Stimulated activated CD4-positive, alpha-beta T cell treated with anti-CD3 and anti-CD28 coated beads, Interleukin-1b, Interleukin-23, amount 100 ng/mL, for 48 hours (primary cell): Measurements from ENCODE around the gene NSD2.

Source experiments
- DNase-seq: peaks from one replicate; pipeline ENCODE4 v3.0.0-alpha.2; 2020

The NSD2 gene

DNA sequence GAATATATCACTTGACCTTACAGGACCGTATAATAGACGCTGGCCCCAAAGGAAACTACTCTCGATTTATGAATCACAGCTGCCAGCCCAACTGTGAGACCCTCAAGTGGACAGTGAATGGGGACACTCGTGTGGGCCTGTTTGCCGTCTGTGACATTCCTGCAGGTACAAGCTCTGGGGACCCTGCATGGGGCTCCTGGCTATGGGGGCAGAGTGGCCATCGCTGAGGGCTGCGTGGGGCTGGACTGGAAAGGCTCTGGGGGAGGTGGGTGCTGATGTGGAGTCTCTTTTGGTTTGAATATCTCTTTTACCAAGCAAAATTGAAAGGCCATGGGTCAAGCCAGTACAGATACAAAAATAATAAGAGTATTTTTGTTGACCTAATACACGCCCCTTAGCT, 103.6 kb downstream of the NSD2 start:
- DNase-seq = no peak

DNA sequence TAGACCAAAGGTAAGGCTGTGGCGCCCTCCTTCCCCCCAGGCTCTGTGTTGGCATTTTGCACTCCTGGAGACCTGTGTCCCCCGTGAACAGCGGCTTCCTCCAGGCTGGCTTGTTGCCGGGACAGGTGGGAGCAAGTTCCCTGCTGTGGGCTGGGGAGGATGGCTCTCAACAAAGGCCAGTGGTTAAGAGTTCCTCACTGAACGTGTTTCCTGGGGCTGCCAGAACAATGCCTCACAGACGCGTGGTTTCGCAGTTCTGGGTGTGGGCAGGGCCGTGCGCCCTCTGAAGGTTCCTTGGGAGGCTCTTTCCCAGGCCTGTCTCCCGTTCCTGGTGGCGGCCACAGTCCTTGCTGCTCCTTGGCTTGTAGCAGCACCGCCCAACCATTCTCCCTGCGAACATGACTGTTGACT, 104.2 kb downstream of the NSD2 start:
- no peak for DNase-seq

DNA sequence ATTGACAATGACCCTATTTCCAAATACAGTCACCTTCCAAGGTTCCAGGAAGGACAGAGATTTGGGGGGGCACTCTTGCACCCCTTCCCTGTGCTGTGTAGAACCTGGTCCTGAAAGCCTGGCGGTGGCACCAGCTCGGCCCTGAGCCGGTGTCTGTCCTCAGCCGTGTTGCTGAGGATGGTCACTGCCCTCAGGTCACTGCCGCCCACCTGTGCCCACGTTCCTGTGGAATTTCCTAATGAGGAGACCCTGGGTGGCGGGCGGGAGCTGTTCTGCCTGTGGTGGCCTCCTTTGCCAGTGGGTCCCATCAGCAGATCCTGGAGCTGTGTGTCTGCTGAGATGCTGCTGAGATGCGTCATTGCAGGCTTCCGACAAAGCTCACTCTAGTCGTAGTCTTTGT, 104.7 kb downstream of the NSD2 start:
- no peak for DNase-seq

DNA sequence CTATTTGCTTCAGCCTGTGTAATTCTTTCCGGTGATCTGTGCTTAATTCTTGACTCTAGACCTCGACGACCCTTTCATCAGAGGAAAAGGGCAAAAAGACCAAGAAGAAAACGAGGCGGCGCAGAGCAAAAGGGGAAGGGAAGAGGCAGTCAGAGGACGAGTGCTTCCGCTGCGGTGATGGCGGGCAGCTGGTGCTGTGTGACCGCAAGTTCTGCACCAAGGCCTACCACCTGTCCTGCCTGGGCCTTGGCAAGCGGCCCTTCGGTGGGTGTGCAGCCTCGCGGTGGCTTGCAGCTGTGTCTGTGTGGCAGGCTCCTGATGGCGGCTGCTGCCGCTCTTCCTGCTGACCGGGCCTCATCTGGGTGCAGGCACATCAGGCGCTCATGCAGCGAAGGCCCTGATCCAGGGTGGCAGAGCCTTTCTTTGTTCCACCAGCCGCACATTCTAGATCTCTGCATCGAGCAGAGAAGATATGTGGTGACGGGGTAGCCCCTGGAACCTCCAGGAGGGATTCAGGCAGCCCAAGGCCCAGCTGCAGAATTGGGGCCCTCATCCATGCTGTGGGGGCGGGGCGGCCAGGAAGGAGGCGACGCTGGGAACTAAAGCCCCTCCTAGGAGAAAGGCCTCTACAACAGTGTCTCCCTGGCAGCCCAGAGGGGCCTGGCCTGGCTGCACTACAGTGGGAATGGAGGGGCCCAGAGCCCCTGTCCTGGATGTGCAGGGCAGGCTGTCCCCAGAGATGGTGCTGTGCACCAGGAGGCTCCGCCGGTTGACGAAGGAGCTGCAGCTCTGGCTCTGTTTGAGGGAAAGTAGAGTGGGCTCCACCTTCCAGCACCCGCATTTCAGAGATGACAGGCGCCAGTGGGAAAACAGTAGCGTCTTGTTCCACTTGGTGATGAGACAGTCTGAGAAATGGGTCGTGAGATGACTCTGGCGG, 105.5 kb downstream of the NSD2 start:
- DNase-seq = no peak

DNA sequence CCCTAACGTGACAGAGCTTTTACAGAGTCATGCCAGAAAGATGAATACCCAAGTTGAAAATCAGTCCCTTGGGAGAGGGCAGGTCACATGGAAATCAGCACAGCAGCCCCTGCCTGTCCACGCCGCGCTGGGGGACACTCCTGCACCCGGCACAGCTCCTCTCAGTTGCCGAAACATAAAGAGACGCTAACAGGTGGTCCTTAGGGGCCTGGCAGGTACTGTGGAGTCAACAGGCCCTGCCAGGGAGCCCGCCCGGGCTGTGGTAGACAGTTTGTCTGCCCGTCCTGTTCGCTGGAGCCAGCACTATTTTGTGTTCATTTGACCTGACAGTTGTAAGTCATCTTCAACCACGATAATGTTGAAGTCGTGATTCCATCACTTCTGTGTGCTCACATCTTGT, 107.0 kb downstream of the NSD2 start:
- no peak for DNase-seq

DNA sequence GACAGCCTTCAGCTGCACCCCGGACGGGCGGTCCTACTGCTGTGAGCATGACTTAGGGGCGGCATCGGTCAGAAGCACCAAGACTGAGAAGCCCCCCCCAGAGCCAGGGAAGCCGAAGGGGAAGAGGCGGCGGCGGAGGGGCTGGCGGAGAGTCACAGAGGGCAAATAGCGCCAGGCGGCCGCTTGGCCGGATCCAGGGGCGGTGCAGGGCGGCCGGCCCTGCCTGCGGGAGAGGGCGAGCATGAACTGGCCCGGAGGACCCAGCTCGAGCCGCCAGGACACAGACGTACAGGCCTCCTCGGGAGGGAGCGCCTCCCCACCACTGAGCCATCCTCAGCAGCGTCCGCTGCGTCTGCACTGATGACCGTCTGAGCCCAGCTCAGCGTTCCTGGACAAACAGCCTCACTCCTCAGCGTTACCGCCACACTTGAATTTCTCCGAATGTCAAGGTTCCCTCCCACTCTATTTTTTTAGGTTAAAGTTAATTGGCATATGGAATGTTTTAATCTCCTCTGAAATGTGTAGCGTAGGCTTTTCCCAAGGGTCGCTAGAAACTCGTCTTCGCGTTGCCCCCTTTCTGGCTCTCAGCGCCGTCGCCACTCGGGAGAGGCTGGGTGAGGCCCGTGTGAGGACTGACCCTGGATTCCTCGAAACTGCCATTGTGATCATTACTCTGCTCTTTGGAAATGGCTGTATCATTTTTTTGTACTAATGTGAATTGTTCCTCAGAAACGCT, 107.7 kb downstream of the NSD2 start:
- no peak for DNase-seq

DNA sequence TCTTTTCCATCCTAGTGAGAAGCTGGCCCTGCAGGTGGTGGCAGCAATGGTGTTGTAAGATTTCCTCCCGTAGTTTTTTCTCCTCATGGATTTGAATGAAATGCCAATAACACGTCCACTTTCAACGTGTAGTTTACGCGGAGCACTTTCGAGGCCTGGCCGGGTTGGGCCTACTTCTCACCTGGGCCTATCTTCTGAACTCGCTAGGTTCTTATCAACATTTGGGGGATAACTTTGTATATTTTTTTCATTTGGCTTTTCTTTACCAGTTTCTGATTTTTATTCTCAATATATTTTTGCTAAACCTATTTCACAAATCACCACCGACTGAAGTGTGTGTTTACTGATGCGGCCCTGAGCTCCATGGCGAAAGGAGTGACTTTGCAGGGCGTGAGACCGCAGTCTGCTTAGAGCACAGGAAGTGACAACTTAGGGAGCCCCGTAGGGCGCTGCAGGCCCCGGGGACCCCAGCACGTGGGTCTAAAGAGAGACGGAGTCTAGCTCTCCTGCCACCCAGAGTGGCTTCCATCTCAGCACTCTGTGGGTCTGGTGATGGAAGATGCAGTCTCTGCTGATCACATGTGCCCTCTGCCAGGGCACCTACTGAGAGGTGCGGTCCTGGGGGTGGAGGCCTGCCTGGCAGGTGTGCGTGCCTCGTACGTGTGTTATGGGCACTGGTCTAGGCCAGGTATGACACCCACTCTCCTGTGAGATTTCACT, 108.4 kb downstream of the NSD2 start:
- DNase-seq = no peak

DNA sequence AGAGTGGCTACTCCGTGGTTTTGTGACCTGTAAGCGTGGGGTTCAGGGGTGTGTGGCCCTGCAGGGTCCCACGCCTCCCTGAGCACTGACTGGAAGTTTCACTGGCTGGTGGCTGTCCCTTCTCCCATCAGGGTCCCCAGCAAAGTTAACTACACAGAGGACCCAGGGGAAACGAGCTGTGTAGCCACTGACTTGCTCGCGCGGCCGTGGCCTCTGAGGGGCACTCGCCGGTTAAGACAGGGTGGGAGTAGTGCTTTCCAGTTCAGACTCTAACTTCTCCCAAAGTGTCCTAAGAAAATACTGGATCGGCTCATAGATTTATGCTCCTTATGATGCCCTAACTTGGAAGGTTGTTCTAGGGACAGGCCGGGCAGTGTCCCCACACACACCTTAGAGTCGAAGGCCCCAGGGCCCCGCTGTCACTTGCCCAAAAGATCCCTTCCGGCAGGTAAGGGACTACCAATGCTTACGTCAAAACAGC, 109.4 kb downstream of the NSD2 start:
- no peak for DNase-seq

DNA sequence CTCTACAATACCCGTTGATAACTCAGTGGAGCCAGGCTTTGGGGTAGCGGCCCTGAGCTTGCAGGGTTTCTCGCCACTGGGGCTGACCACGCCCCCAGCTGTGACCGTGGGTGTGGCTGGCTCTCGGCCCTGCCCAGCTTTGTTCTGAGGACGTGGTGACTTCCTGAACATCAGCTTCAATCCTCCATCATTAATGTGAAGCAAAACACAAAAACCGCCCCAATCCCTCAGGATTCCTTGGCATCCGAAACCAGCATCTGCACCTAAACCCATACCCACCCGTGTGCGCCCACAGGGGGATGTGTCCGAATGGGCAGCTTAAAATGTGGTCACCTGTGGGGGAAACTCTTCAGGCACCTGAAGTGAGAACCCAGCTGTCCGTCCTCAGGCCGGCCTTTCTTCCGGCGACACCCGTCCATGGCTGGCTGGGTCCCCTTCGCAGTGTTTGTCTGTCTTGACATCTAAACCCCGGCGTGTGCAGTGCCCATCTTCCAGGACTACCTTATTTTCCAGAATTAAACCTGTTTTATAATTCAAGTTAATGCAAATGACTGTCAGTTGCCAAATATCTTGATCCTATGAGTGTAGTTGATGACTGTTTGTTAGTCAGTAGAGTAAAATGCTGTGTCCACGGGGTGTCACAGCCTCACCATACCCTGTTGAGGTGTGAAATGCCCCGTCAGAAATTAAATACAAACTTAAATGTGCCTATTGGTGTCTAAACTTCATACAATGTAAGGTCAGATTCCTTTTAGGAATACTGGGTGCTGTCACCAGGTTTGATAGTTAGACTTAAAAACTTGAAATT, 110.3 kb downstream of the NSD2 start:
- no peak for DNase-seq

DNA sequence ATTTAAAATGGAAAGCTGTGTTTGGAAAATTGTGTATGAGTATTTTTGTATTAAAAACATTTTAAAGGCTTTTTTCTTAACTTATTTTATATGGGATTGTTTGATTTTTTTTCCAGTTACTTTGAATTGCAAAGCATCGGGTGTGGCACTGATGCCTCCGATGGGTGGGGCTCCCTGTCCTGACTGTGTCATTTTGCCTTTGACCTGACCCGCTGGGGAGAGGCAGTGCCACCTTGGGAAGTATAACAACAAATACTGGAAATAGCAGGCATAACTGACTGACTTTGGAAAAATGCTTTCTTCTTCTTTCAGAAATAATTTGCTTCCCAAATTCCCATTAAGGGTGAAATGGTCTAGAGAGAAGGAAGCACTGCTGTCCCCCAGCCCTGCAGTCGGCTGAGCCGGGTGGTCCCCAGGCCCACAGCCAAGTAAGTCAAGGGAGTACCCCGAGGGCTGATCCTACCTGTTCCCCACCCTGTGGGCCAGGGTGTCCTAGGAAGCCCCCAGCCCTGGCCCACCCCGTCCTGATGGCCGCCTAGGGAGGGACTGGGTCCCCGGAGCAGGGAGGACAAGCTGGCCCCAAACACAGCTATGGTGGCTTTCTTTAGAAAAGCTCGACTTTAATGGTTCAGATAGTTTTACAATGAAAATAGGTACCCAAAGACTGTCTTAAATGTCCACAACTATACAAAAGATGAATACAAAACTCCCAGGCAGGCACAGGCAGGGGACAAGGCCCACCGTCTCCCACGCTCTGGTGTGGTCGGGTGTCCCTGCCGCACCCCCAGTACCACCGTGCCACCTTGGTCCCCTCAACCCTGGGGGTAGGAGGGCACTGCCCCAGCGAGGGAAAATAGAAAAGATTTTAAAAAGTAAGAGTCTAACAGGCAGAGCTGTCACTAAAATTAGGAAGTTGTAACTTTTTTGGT, 111.2 kb downstream of the NSD2 start:
- DNase-seq = no peak

DNA sequence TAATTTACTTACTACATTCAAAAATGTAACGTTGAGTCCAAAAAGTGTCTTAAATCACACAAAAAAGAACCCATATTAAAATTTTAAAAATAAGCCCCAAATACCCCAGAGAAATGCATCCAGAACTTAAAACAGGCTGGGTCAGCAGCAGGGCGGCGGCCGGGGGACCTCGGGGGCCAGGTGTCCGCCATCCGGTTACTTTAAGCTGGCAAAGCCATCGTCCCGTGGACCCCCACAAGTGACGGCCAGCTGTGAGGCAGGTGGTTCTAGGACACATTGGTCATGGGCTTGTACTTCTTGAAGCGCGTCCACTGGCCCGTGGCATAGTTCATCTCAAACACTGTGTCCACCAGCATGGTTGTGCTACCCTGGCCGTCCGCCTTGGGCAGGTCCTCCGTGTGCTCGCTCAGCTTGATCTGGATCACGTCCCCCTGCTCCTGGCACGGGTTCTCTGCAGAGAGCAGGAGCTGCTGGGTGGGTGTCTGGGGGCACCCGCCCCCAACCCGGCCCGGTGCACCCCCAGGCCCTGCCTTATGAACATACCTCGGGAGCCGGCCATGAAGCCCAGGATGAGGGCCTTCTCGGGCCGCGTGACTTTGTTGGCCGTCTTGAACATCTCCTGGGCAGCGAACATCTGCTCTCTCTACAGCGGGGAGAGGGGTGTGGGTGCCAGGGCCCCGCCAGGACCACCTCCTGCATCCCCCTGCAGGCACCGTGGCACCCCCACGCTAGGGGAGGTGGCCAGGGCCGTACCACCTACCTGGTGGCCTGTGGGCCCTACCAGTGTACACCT, 112.1 kb downstream of the NSD2 start:
- DNase-seq = no peak

DNA sequence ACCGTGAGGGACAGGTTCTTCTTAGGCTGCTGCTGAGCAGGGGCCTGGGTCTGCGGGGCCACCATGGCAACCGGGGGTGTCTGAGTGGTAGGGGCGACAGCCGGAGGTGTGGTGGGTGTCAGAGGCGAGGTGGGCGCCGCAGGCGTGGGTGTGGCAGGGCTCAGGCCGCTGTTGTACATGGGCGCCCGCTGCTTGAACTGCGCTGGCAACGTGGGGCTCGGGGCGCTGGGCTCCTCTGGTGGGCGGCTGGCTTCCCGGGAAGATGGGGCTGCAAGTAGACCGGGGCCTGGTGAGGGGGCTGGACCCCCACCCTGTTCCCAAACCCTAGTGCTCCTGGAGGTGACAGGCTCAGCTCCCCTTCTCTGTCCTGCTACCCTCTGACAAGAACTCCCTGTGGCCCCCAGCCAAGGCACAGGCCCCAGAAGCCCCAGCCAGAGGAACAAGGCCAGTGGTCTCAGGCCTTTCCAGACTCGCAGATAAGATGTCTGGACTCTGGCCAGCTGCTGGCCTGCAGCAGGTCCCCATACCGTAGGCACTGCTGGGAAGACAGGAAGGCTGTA, 112.7 kb downstream of the NSD2 start:
- DNase-seq = no peak

DNA sequence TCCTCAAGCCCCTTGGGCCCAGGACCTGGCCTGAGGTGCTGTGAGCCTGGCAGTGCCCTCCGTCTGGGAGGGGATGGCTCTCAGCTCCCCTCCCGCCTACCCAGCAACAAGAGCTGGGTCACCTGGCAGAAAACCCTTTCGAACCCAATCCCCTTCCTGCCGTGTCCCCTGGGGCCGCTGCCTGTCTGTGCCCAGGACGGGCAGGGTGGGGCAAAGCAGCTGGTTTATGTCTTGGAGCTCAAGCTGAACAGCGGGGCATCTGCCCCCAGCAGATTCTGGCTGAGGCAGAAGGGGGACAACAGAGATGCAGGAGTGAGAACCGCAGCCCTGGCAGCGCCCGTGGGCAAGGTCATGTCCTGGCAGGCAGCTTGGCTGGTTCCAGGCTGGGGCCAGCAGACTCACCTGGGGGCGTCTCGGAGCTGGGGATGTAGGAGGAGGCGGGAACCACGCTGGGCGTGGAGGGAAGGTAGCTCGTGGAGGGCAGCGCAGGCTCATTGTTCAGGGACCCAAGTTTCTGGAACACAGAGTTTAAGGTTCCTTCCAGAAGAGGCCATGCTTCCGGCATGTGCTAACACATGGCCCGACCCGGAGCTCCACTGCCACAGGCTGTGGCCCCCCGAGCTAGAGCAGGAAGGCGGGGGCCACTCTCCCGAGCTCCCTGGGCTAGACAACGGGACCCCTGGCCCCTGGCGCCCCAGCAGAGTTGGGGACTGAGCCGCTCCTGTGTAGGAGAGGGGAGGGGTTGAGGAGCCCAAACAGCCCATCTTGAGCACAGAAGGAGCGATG, 113.4 kb downstream of the NSD2 start:
- no peak for DNase-seq

DNA sequence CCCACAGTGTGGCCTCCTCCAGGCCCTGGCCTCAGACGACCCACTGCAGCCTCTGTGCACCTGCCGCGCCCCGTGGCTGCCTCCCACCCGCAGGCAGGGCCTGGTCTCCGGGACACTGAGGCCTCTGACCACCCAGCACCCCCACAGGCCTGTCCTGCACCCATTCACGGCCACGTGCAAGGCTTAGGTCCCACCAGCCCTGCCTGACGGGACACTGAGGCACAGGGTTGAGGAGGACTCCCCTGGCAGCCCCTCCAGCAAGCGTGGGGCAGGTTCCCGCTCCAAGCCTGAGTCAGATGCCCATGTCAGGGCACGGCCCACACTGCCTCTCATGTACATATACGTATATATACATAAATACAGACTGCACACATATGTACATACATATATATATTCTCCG, 114.1 kb downstream of the NSD2 start:
- no peak for DNase-seq

DNA sequence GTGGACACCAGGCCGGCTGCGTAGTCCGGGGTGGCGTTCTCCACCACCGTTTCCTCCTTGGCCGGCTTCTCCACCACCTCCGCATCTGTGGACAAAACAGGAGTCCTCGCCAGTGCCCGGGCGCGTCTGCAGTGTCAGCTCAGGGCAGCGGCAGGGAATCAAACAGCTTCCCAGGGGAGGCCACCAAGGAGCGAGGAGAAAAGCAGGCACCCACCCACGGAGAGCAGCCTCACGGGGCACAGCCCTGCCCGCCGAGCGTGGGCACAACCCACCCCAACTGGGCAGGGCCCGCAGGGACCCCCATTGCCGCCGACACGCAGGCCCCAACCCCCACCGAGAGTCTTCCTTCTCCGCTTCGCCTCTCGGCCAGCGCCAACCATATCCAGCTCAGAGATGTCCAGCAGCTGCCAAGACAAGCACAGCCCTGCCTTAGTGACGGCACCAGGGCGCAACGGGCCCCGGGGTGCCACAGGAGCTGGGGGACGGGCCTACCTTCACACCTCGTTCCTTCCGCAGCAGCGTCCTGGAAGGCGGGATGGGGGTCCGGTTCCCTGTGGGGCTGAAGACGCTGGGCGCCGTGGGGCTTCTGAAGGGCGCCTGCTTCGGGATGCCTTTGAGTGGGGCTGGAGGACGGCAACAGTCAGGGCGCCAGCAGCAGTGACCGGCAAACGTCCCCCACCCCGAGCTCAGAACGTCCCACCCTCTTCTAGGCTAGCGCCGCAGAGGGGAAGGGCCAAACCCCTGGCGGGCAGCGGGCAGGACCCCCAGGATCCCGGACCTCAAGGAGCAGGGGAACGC, 114.8 kb downstream of the NSD2 start:
- no peak for DNase-seq

DNA sequence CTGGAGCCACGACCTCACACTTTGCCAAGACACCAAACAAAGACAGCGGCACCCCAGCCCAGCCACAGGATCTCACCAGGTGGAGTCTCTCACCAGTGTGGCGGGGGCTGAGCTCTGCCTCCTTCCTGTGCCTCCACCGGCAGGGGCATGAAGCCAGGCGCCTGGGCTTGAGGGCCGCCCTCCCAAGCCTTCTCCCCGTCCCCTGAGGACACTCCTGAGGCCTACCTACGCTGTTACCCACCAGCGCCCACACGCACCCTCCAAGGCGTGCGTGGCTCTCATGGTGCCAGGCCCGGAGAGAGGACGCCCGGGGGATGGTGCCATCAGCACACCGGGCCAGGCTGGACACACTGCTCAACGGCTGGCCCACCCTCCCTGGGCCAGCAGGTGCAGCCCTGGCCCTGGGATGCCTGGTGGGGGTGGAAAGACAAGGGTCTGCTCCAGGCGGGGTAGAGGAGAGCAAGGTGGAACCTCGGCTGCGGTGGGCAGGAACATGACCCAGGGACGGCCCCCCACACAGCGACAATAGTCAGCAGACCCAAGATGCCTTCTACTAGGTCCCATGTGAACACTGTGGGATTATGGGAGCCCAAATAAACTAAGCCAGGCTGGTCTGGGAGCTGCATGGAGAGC, 115.5 kb downstream of the NSD2 start:
- no peak for DNase-seq

DNA sequence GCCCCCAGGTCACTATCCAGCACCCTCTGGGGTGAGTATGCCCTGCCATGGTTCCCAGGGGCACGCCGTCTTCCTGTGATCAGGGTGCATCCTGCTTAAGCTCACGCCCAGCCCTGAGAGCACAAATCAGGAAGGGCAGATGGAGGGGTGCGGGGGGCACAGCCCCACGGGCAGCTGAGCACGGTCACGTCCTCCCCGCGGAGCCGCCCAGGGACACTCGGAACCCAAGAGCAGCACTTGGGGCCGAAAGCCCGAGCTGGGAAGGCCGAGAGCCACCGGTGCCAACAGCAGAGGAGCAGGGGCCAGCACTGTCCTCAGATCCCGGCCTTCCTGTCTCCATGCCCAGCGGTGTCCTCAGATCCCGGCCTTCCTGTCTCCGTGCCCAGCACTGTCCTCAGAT, 116.1 kb downstream of the NSD2 start:
- no peak for DNase-seq

DNA sequence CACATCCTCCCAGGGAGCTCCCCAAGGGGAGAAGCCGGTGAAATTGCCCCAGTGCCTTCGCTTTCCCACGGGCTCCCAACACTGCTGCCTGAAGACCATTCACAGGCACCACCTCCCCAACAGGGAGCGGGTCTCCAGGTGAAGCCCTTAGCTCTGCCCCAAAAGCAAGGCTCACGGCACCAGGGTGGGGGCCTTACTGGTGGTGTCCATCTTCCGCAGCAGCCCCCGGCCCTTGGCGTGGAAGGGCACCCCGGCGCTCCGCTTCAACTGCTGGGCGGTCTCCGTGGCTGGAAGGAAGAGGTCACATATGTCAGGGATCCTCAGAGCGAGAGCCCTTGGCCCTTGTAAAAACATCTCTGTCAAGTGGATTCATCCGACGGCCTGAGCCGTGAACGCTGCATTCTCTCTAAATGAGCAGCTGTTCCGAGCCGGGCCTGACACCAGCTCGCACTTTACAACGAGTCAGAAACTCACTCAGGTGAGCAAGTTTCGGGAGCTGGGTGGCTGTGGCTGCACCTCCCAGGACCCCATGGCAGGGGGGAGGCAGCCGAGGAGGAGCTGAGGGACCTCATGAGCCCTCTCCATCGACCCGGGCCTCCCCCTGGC, 116.6 kb downstream of the NSD2 start:
- no peak for DNase-seq
